Activated CD4-positive, CD25-positive, alpha-beta regulatory T cell (primary cell): ENCODE measurements around the gene HSFX2.
"Not testable (repeated sequence)": the region's sequence is repeated elsewhere in the genome, so short reads cannot be mapped to it uniquely, and the experiment has no call there.

ENCODE experiments used
- DNase-seq, 4 experiments: peaks; one replicate each; lab custom pipeline; 2025; lab: John Stamatoyannopoulos, UW

The HSFX2 gene

GRCh38 chrX:149590993-149591392 lies 4.1 kb downstream of the HSFX2 start:
- DNase-seq: not testable (repeated sequence)

DNA sequence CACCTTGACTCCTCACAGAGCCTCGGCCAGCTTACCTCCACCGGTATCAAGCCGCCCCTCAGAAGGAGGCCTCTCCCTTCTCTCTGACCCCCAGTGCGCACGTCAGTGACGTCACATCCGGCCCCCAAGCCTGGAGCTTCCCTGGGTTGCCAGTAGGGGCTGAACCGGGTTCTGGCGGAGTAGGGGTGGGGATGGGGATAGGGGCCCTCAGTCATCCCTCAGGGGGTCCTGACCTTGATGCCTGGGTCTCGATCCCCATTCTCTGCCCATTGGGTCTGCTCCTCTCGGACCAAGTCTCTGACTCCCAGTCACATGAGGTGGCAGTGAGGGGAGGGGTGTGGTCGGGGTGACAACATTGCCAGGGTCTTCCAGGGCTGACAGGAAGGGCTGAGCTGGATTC lies 7.8 kb downstream of the HSFX2 start, which contains the start of gene MAGEA9B:
Gene MAGEA9B, minus strand, starts transcription at position 101 of the 400 bp plus-strand sequence. CDS start 4,280 bp downstream, outside the sequence.
- DNase-seq: not testable (repeated sequence)

- not testable (repeated sequence) for DNase-seq
These were observed 9.5 kb downstream of the HSFX2 start for GRCh38 chrX:149585631-149586030.

DNA sequence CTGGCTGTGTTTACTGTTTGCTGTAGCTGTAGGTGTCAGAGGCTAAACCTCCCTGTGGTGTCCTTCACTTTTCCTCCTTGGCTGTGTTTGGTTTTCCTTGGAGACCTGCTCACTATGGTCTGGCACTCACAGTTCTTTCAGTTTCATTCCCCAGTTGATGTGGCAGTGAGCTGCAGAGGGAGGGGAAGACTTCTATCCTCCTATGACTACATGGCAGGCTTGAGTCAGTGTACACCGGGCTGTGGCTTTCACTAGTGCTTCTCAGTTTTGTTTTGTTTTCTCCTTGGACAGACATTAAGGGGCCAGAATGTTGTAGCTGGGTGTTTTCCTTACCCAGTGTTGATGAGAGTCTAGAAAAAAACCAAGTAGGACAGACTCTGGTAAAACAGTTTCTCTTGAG lies 21.7 kb downstream of the HSFX2 start:
- not testable (repeated sequence) for DNase-seq

- DNase-seq: no peak
These were observed 22.4 kb downstream of the HSFX2 start for GRCh38 chrX:149572743-149573142.

DNA sequence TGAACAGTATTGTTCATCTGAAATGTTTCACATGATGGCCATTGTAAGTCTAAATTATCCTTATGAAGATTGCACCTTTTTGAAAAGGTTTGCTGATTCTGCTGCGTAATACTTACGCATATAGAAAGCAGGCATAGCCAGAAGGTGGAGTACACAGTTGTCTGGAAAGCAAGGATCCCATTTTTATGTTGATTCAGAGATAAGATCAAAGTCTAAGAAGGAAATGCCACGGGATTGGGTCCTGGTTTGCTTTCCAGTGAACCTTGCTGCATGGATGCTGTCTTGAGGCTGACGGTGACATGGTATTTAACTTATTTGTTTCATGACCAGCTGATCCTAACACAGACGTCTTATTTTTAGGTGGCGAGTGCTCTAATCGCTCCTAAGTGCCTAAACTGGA lies 23.3 kb downstream of the HSFX2 start:
- DNase-seq: no peak

- no peak for DNase-seq
These were observed 24.4 kb downstream of the HSFX2 start for GRCh38 chrX:149570668-149571067.

- no peak for DNase-seq
These were observed 25.3 kb downstream of the HSFX2 start for GRCh38 chrX:149569770-149570169.

GRCh38 chrX:149568701-149569296 lies 26.3 kb downstream of the HSFX2 start:
- DNase-seq: no peak

DNA sequence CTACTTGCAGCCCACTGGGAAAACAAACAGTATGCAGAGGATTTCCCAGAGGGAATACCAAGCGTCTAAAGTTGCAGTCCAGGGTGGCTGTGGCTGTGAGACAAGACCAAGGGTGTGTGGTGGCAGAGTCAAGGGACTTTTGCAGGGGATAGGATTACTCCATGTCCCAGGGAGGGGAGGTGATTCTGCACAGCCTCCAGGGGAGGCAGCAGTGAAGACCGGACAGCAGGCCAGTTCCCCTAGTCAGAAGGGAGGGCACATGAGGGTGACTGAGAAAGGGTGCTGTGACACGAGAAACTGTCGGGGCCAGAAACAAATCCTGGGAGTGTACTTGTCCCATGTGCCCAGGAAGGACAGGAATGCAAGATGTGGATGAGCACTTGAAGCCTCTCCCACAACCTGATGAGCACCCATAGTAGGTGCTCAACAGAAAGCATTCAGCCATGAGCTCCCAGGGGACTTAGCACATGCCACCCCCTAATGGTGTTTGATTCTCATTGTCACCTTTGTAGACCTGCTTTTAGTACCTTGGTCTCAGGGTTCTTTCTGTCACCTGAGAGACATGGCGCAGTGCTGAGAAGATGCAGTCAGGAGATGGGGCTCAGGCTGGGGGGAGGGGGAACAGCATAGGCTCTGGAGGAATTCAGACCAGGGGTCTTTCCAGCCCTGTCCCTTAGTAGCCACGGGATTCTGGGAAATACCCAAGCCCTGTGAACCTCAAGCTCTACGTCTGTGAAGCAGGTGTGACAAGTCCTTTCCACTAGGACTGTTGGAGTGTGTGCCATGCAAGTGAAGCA lies 27.3 kb downstream of the HSFX2 start:
- no peak for DNase-seq

GRCh38 chrX:149563359-149563758 lies 31.8 kb downstream of the HSFX2 start:
- DNase-seq: no peak

- not testable (repeated sequence) for DNase-seq
These were observed 39.9 kb downstream of the HSFX2 start for GRCh38 chrX:149555251-149555650.

- not testable (repeated sequence) for DNase-seq
These were observed 43.2 kb downstream of the HSFX2 start for GRCh38 chrX:149551939-149552248.

DNA sequence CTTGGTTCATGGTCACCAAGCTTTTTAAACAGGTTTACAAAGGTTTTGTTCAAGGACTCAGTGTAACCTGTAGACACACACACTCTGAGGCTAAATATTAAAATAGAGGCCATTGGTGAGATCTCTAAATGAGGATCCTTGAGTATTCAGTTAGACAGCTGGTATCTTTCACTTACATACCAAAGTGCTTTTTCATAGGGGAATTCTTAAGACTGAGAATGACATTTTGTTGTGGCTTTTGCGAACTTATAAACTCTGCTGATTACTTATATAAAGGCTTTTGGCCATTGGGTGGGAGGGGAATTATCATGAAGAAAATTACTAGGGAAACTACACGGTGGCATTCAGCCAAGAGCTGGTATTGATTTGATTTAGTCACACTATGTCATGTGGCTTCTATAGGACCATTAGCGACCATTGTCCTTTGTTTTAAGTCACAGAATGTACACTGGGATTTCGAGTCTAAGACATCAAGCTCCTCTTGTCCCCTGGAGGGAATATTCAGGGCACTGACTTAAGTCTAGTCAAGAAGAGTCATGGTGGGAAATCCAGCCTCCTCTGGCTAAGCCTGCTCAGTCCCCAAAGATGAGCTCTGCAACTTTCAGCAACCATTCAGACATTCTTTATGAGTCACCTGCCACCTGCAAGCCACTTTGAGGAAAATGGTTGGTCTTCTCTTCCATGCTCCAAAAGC lies 43.7 kb downstream of the HSFX2 start:
- not testable (repeated sequence) for DNase-seq

DNA sequence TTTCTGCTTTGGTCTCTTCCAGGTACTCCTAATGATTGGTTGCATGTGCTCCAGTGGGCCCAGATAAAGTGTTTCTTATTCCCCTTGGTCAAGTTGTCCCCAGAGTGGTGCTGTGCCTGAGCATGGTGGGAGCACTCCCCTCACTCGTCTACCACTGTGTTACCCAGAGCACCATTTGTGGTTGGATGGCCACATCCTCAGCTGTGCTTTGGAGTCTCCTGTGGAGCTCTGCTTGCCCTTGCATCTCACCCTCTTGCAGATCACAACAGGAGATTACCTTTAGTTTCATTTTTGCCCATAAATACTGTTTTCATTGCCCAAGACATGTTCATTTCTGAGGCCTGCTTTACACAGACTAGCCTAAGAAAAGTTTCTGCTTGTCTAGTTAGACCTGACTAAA lies 44.7 kb downstream of the HSFX2 start:
- DNase-seq: not testable (repeated sequence)

- not testable (repeated sequence) for DNase-seq
These were observed 45.4 kb downstream of the HSFX2 start, which contains the start of gene HSFX3 for GRCh38 chrX:149549701-149550100. Gene HSFX3 (minus strand): TSS chrX:149549924. CDS start chrX:149549852, 72 bp downstream.

- DNase-seq: not testable (repeated sequence)
These were observed 47.3 kb downstream of the HSFX2 start for GRCh38 chrX:149547782-149548181.

DNA sequence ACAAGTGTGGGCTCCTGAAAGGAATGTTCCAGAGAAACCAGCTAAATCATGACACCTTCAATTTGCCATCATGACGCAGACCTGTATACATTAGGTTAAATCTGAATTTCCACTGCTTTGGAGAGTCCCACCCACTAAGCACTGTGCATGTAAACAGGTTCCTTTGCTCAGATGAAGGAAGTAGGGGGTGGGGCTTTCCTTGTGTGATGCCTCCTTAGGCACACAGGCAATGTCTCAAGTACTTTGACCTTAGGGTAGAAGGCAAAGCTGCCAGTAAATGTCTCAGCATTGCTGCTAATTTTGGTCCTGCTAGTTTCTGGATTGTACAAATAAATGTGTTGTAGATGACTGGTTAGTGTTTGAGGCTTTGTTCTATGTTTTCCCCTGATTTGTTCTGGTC lies 48.2 kb downstream of the HSFX2 start:
- not testable (repeated sequence) for DNase-seq

DNA sequence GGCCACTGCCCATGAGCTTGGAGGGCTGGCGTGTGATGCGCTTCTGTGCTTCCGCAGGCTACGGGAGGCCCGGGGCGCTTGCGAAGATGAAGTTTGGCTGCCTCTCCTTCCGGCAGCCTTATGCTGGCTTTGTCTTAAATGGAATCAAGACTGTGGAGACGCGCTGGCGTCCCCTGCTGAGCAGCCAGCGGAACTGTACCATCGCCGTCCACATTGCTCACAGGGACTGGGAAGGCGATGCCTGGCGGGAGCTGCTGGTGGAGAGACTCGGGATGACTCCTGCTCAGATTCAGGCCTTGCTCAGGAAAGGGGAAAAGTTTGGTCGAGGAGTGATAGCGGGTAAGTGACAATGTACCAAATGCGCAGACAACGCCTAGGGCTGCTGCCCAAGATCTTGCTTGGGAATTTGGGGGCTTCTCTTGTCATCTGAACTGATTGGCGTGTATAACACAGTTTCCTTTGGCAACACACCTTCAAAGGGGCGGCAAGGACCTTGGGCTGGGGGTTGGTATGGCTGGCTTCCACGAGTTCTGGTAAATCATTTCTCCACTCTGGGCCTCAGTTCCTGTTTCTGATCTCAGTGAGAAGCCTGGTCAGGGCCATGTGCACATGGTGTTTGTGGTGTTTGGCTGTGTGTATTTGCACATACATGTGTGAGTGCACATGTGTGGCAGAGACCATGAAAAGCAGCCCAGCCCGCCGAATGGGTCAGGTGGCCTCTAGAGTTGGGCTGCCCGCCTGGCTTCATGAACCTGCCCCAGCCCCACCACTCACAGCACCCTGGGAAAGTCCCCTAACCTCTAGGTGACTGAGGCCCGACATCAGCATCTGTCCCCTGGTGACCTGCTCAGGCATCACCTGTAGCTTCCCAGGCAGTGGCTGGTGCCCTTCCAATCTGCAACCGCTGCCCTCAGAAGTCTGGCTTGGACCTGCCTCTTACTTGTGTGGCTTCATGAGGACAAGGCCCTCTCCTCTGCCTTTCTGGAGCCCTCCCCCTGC lies 49.3 kb downstream of the HSFX2 start:
- DNase-seq: not testable (repeated sequence)
